Esophagus muscularis mucosa (tissue), 4 donors: ENCODE data around the gene STK24. TPM values are rescaled to one million over a fixed set of nuclear protein-coding genes. Genes with fewer than 3 reads are reported as not detected.

Experiments
- DNase-seq: peaks from one replicate; pipeline ENCODE4 v3.0.0-alpha.2; 2017; ENCODE audit errors: extremely low spot score
- H3K27ac ChIP-seq, 4 donors: fragments of 200-600 bp; sonication (generic); replicated peaks in 1 of 4; 1 replicate in 3 of 4; 2 replicates in 1 of 4; pipeline ENCODE4 v1.5.1; 2016 to 2019; ENCODE audit warnings: mild to moderate bottlenecking in 1 of 4
- H3K27me3 ChIP-seq, 4 donors: fragments of 200-600 bp; sonication (generic); one replicate each; pipeline versions ENCODE4 v1.5.1 to v1.6.0; 2016 to 2019
- H3K36me3 ChIP-seq, 4 donors: fragments of 200-600 bp; sonication (generic); one replicate each; pipeline ENCODE4 v1.5.1; 2016 to 2019
- H3K4me1 ChIP-seq, 4 donors: fragments of 200-600 bp; sonication (generic); one replicate each; pipeline ENCODE4 v1.5.1; 2016 to 2019
- H3K4me3 ChIP-seq, 4 donors: fragments of 200-600 bp; sonication (generic); 1 replicate in 2 of 4; 2 replicates in 2 of 4; pipeline ENCODE4 v1.5.1; 2016 to 2019; ENCODE audit warnings: mild to moderate bottlenecking in 4 of 4, moderate library complexity in 1 of 4
- H3K9me3 ChIP-seq, 4 donors: fragments of 200-600 bp; sonication (generic); 1 replicate in 3 of 4; 2 replicates in 1 of 4; pipeline ENCODE4 v1.5.1; 2016 to 2019
- EP300 ChIP-seq: sonication (generic); formaldehyde crosslinking; IDR thresholded peaks from one replicate; pipeline ENCODE4 v1.6.1; 2017; ENCODE audit warnings: antibody characterized with exemption
- POLR2A ChIP-seq: fragments of 450-650 bp; IDR thresholded peaks from one replicate; pipeline ENCODE4 v1.6.1; 2017; ENCODE audit warnings: antibody characterized with exemption, moderate library complexity, mild to moderate bottlenecking, low read depth
- POLR2AphosphoS5 ChIP-seq, 2 donors: sonication (generic); formaldehyde crosslinking; IDR thresholded peaks; one replicate each; pipeline ENCODE4 v1.6.1; 2017; ENCODE audit warnings: antibody characterized with exemption in 2 of 2
- WGBS: methylation state at CpG from one replicate; pipeline ENCODE4 v1.1.5; 2018; 5-methylcytosine and 5-hydroxymethylcytosine counted together
- intact Hi-C: fragments of 100-400 bp; cut with DNase I; formaldehyde crosslinking; loops from one replicate; pipeline ENCODE4 v1.15.1; 2023
- total RNA-seq, 4 donors: library from RNA; depleted of rRNA; stranded (reverse); fragments of >200 nt; gene quantifications; one replicate each; pipeline versions ENCODE4 v1.1.0 to v1.2.1, GENCODE V29; 2016
- TF ChIP-seq, protein P1 (sequence below), 3 experiments: fragments of 200-600 bp in 2 of 3; fragments of 450-650 bp in 1 of 3; sonication (generic) in 2 of 3; IDR thresholded peaks; one replicate each; pipeline ENCODE4 v1.5.1; 2017 to 2019; ENCODE audit warnings: antibody characterized with exemption in 3 of 3, mild to moderate bottlenecking in 2 of 3, moderate library complexity in 1 of 3

The STK24 gene
- total RNA-seq, 4 donors from 2014 or later: 61.9 to 108 (median 96.7) TPM

- H3K9me3 ChIP-seq: no peaks in the 10 kb centered on the region
- no peak overlapping the region for H3K27ac ChIP-seq
- intact Hi-C loops: loop anchor here (10.0 kb wide), 1 partner anchor 289 kb away; the partner anchor contains the start of gene FARP1
- TF ChIP-seq, protein P1, sequence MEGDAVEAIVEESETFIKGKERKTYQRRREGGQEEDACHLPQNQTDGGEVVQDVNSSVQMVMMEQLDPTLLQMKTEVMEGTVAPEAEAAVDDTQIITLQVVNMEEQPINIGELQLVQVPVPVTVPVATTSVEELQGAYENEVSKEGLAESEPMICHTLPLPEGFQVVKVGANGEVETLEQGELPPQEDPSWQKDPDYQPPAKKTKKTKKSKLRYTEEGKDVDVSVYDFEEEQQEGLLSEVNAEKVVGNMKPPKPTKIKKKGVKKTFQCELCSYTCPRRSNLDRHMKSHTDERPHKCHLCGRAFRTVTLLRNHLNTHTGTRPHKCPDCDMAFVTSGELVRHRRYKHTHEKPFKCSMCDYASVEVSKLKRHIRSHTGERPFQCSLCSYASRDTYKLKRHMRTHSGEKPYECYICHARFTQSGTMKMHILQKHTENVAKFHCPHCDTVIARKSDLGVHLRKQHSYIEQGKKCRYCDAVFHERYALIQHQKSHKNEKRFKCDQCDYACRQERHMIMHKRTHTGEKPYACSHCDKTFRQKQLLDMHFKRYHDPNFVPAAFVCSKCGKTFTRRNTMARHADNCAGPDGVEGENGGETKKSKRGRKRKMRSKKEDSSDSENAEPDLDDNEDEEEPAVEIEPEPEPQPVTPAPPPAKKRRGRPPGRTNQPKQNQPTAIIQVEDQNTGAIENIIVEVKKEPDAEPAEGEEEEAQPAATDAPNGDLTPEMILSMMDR (IDR thresholded peaks at IDR 0.05): no peak
- no peak for TF ChIP-seq EP300
- TF ChIP-seq POLR2AphosphoS5 (IDR thresholded peaks at IDR 0.05): no peak
- no peak for TF ChIP-seq POLR2A
- H3K27me3 ChIP-seq: no peaks in the 10 kb centered on the region
- no peaks in the 10 kb centered on the region for H3K4me1 ChIP-seq
- peaks cover 0 to 25% (median 13%) of the 10 kb centered on the region in 4 donors for H3K36me3 ChIP-seq
- DNase-seq: no peak
- 98% methylated on average over 6 of the region's 6 CpGs for WGBS
- H3K4me3 ChIP-seq: no peak overlapping the region
Observed at GRCh38 chr13:98434060-98434459, 142.8 kb downstream of the STK24 start.

DNA sequence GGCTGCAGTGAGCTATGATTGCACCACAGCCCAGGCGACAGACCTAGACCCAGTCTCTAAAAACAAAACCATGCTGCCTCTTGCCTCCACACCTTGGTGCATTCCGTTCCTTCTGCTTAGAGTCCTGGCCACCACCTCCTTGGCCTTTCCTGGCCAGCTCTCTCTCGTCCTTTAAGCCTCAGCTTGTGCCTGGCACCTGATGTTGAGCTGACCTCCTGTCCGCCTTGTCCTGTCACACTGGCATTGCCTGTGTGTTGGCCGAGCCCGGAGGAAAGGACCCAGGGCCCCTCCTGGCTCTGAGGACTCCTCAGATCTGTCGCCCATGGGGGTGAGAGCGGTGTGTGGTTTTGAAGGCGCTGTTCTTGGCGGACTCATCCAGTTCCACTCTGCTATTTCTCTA, 143.3 kb downstream of the STK24 start:
- H3K36me3 ChIP-seq: peaks cover 0 to 25% (median 13%) of the 10 kb centered on the region in 4 donors
- no peaks in the 10 kb centered on the region for H3K9me3 ChIP-seq
- H3K4me1 ChIP-seq: no peaks in the 10 kb centered on the region
- DNase-seq: no peak
- 95% methylated on average over 4 of the region's 10 CpGs for WGBS
- H3K27me3 ChIP-seq: no peaks in the 10 kb centered on the region
- TF ChIP-seq POLR2A: no peak
- no peak for TF ChIP-seq EP300
- TF ChIP-seq, protein P1 (IDR thresholded peaks at IDR 0.05): no peak
- no peak for TF ChIP-seq POLR2AphosphoS5 (IDR thresholded peaks at IDR 0.05)
- intact Hi-C loops: loop anchor here (10.0 kb wide), 1 partner anchor 289 kb away; the partner anchor contains the start of gene FARP1
- H3K4me3 ChIP-seq: no peak overlapping the region
- no peak overlapping the region for H3K27ac ChIP-seq

DNA sequence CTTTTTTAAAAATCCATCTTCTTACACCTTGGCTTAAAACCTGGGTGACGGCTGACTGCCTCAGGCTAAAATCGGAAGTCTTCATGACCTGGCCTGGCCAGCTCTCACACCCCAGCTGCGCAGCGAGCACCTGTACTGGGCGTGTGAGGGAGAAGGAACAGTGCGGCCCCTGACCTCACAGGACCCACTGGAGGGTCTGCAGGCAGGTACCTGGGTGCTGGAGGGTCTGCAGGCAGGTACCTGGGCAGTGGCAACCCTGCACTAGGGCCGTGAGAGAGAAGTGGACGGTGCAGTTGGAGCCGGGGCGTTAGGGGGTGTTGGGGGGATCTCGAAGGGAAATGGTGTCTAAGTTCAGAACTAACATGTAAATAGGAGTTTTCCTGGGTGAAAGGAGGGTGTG, 144.3 kb downstream of the STK24 start:
- no peak for DNase-seq

GRCh38 chr13:98429977-98430736, 146.8 kb downstream of the STK24 start:
- 79% methylated on average over 11 of the region's 11 CpGs for WGBS
- peaks cover 3 to 32% (median 21%) of the 10 kb centered on the region in 4 donors for H3K36me3 ChIP-seq

More for the DNA sequence above, 144.3 kb downstream of the STK24 start:
- intact Hi-C loops: loop anchor here (10.0 kb wide), 1 partner anchor 288 kb away; the partner anchor contains the start of gene FARP1
- Histone ChIP-seq H3K27me3 (no peaks in the 10 kb centered on the region), H3K27ac (no peak overlapping the region), H3K4me3 (no peak overlapping the region), H3K36me3 (peaks cover 0 to 24% (median 16%) of the 10 kb centered on the region in 4 donors), H3K4me1 (no peaks in the 10 kb centered on the region), H3K9me3 (no peaks in the 10 kb centered on the region)
- TF ChIP-seq, protein P1 (IDR thresholded peaks at IDR 0.05): no peak
- TF ChIP-seq EP300: no peak
- TF ChIP-seq POLR2AphosphoS5 (IDR thresholded peaks at IDR 0.05): no peak
- TF ChIP-seq POLR2A: no peak
- WGBS: 95% methylated on average over 11 of the region's 11 CpGs

More at GRCh38 chr13:98429977-98430736, 146.8 kb downstream of the STK24 start:
- Histone ChIP-seq H3K4me3 (no peak overlapping the region), H3K27me3 (no peaks in the 10 kb centered on the region), H3K9me3 (no peaks in the 10 kb centered on the region), H3K27ac (no peak overlapping the region), H3K4me1 (no peaks in the 10 kb centered on the region)
- no peak for TF ChIP-seq EP300
- TF ChIP-seq POLR2AphosphoS5 (IDR thresholded peaks at IDR 0.05): no peak
- no peak for TF ChIP-seq POLR2A
- TF ChIP-seq, protein P1 (IDR thresholded peaks at IDR 0.05): no peak
- intact Hi-C loops: loop anchor here (10.0 kb wide), 1 partner anchor 285 kb away; the partner anchor contains the start of gene FARP1
- DNase-seq: no peak
